Vagina (tissue), 2 donors: ENCODE data around the gene DCANP1.

Experiments used
- POLR2A ChIP-seq, 2 donors: fragments of 450-650 bp; IDR thresholded peaks; one replicate each; pipeline ENCODE4 v1.6.1; 2017; ENCODE audit warnings: antibody characterized with exemption in 2 of 2, mild to moderate bottlenecking in 2 of 2, moderate library complexity in 2 of 2
- POLR2AphosphoS5 ChIP-seq, 2 donors: sonication (generic); formaldehyde crosslinking; IDR thresholded peaks; one replicate each; pipeline ENCODE4 v1.9.0; 2017; ENCODE audit warnings: antibody characterized with exemption in 2 of 2, mild to moderate bottlenecking in 2 of 2, low read depth in 1 of 2; ENCODE audit not compliant: insufficient read depth in 1 of 2
- TF ChIP-seq, protein P1 (sequence below), 3 experiments: fragments of 450-650 bp in 2 of 3; fragments of 200-600 bp in 1 of 3; sonication (generic) in 1 of 3; IDR thresholded peaks; one replicate each; pipeline ENCODE4 v1.5.1; 2017 to 2019; ENCODE audit warnings: antibody characterized with exemption in 3 of 3, mild to moderate bottlenecking in 2 of 3, moderate library complexity in 2 of 3

DNA sequence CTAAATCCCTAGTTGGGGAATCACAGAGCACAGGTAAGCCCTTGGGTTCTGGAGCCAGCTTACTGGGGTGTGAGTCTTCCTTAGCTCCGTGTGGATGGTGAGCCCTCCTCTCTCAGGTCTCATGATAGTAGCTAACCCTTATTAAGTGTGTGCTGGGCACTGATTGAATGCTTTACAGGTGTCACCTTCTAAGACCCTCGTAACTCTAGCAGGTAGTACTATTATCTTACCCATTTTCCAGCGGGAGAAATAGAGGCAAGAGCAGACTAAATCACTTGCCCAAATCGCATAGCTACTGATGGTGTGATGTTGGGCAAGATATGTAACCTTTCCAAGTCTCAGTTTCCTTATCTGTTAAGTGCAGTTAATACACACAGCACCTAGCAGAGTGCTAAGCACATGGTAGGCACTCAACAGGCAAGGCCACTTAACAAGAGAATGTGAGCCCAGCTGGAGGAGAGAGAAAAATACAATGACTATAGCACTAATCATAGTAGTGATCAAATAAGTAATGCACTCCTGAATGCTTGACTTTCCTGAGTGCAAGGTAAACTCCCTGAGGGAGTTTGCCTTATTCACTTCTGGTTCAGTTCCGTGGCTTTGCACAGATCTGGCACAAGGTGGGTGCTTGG lies at the start of gene DCANP1:
- TF ChIP-seq, protein P1, sequence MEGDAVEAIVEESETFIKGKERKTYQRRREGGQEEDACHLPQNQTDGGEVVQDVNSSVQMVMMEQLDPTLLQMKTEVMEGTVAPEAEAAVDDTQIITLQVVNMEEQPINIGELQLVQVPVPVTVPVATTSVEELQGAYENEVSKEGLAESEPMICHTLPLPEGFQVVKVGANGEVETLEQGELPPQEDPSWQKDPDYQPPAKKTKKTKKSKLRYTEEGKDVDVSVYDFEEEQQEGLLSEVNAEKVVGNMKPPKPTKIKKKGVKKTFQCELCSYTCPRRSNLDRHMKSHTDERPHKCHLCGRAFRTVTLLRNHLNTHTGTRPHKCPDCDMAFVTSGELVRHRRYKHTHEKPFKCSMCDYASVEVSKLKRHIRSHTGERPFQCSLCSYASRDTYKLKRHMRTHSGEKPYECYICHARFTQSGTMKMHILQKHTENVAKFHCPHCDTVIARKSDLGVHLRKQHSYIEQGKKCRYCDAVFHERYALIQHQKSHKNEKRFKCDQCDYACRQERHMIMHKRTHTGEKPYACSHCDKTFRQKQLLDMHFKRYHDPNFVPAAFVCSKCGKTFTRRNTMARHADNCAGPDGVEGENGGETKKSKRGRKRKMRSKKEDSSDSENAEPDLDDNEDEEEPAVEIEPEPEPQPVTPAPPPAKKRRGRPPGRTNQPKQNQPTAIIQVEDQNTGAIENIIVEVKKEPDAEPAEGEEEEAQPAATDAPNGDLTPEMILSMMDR (IDR thresholded peaks at IDR 0.05), result no peak
- TF ChIP-seq POLR2AphosphoS5 (IDR thresholded peaks at IDR 0.05; ENCODE audit: insufficient read depth in 1 of 2, low read depth in 1 of 2) (no peak), POLR2A (IDR thresholded peaks at IDR 0.05) (no peak)
